ENCODE data around the gene MBD3L3.
"Not testable (repeated sequence)": the region's sequence is repeated elsewhere in the genome, so short reads cannot be mapped to it uniquely, and the experiment has no call there.

The MBD3L3 gene

DNA sequence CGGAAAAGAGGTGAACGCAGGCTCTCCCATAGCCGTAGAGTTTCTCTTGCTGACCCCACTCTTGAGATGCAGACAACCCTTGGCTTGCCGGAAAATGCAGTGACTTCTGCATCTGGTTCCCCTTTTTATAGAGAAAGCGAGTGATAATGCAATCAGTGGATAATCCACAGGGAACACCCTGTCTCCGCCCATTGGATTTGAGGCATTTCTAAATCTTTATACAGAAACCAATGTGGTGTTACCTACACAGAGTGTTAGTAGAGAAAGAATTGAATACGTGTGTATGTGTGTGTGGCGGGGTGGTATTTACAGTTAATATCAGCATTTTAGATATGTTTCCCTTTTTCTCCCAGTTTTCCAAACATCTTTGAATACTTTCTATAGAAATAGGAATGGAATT is at the start of gene MBD3L3:
TSS of gene MBD3L3 (minus strand) at position 101 of the 400 bp plus-strand sequence. CDS start at position 30, 71 bp downstream.
- not testable (repeated sequence) for DNase-seq (ENCODE audit: low read depth)

DNA sequence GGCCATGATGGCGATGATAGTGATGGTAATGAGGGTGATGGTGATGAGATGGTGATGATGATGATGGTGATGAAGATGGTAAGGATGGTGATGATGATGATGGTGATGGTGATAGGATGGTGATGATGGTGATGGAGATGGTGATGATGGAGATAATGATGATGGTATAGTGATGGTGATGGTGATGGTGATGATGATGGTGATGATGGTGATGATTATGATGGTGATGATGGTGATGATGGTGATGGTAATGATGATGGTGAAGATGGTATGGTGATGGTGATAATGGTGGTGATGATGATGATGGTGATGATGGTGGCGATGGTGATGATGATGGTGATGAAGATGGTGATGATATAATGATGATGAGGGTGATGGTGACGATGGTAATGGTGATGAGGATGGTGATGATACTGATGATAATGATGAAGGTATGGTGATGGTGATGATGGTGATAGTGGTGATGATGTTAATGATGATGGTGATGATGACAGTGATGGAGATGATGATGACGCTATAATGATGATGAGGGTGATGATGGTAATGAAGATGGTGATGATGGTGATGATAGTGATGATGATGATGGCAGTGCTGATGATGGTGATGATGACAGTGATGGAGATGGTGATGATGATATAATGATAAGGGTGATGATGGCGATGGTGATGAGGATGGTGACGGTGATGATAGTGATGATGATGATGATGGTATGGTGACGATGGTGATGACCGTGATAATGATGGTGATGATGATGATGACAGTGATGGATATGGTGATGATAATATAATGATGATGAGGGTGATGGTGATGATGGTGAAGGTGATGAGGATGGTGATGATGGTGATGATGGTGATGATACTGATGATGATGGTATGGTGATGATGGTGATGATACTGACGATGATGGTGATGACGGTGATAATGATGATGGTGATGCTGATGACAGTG is 48.5 kb upstream of the MBD3L3 start:
- DNase-seq (ENCODE audit: low read depth), result no peak

DNA sequence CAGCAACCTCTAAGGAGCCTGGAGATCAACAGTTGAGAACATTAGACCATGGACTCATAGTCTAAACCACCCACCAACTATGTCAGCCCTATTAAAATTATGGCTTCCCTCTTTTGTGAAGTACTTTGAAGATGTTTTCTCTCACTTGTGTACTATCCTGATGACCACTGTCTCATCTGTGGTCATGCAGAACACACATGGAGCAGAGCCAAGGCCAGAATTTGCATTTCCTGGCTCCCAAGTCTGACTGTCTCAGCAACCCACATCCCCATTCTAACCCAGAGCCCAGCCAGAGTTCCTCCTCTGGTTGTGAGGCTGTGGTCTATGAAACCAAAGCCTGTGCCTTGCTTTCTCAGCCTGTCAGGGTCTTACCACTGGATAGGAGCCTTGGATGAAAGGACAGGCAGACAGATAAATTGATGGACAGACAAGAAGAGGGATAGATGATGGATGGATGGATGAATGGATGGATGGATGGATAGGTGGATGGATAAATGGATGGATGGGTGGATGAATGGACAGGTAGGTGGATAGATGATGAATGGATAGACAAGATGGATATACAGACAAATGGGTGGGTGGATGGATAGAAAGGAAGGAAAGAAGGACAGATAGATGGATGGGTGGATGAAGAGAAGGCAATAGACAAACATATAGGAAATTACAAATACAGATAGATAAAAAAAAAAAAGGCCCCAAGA is 46.4 kb upstream of the MBD3L3 start:
- DNase-seq (ENCODE audit: low read depth), result no peak

DNA sequence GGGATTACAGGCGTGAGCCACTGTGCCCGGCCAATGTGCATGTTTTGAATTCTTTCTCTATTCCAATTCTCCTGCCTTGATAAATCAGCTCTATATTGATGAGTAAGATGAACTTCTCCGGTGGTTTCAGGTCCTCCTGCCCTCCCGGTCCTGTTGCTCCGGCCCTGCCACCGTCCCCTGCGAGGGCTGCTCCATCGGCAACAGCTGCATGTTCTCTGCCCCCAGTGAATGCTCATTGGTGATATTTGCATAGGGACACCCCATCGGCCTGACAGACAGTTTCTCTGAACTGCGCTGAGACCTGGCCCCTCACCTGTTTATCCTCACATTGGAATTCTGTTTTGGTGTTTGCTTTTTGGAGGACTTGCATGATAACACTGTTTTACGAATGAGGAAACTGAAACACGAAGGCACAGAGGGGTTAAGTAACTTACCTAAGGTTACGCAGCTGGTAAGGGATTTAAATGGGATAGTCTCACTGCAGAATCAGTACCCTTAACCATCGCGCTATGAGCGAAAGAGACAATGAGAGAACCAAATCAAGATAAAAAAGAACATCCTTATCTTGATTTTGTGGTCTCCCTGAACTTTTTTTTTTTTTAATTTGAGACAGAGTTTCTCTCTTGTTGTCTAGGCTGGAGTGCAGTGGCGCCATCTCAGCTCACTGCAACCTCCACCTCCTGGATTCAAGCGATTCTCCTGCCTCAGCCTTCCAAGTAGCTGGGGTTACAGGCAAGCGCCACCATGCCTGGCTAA is 43.2 kb upstream of the MBD3L3 start:
- DNase-seq (ENCODE audit: low read depth), result no peak

DNA sequence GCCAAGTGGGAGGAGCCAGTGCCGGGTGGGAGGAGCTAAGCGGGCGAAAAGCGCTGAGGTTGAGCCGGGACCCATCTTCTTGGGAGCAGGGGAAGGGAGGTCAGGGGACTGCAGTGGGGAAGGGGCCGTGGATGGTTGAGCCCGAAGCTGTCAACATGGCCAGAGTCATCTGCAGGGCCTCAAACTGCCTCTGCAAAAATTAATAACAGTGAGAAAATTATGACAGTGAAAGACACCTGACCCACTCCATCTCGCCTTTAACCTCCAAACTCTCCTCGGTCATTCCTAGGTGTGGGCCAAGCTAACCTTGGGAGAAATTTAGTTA is 41.1 kb upstream of the MBD3L3 start:
- DNase-seq (ENCODE audit: low read depth), result no peak

DNA sequence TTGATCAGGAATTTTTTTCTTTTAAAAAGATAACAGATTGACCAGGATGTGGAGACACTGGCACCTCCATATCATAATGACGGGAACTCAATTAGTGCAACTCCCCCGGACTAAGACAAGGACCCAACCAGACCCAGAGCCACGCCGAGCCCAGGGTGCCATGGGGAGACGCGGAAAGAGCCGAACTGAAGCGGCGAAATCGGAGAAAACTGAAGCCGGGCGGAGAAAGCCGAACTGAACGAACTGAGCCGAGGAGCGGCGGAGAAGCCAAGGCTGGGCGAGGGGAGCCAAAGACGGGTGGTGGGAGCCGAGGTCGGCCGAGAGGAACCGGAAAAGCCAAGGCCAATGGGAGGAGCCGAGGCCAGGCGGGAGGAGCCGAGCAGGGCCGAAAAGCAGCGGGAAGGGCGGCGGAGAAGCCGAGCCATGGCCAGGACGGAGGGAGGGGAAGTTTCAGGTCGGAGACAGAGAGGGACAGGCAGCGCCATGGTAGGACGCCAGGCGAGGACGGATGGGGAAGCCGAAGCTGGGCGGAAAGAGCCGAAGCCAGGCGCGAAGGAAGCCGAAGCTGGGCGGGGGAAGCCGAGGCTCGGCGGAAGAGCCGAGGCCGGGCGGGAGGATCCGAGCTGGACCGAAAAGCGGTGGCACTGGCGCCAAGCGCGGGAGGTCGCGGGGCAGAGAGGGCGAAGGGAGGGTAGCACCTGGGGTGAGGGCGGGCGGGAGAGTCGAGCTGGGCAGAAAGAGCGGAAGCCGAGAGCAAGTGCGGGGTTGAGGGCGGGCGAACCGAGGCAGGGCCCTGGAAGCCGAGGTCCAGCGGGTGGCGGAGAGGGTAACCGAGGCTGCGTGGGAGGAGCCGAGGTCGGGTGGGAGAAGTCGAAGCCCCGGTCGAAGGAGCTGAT is 40.5 kb upstream of the MBD3L3 start:
- peak; percentile 83 for DNase-seq (ENCODE audit: low read depth)

- no peak for DNase-seq (ENCODE audit: low read depth)
Measured at GRCh38 chr19:7098096-7098495, 39.6 kb upstream of the MBD3L3 start.

GRCh38 chr19:7088999-7089398 is 30.5 kb upstream of the MBD3L3 start:
- no peak for DNase-seq (ENCODE audit: low read depth)

GRCh38 chr19:7083076-7083956 is 24.8 kb upstream of the MBD3L3 start:
- no peak for DNase-seq (ENCODE audit: low read depth)

DNA sequence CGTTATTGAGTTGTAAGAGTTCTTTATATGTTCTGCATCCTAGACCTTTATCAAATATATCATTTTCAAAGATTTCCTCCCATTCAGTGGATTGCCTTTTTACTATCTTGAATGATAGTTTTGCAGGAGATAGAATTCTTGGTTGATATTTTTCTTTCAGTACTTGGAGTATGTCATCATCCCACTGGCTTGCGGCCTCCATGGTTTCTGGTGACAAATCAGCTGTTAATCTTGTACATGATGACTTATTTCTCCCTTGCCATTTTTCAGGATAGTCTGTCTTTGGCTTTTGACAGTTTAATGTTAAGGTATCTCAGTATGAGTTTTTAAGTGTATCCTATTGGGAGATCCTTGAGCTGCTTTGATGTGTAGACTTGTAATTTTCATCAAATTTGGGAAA is 19.5 kb upstream of the MBD3L3 start:
- no peak for DNase-seq (ENCODE audit: low read depth)

- no peak for DNase-seq (ENCODE audit: low read depth)
Measured at GRCh38 chr19:7076151-7076550, 17.7 kb upstream of the MBD3L3 start.

DNA sequence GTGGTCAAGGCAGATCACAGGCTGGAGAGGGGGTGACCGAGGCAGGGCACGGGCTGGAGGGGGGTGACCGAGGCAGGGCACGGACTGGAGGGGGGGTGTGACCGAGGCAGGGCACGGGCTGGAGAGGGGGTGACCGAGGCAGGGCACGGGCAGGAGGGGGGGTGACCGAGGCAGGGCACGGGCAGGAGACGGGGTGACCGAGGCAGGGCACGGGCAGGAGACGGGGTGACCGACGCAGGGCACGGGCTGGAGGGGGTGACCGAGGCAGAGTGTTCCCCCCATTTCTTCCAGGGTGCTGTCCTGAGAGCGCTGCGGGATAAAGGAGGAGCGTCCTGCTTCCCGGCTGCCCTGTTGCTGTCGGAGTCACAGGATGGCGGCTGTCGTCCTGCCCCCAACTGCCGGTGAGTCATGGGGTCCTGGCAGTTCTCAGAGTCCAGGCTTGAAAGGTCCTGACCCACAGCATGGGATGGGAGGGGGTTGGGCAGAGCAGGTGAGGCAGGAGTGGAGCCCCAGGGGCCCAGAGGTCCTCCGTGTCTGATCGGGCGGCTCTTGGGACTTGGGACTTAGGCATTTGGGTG is 16.3 kb upstream of the MBD3L3 start:
- no peak for DNase-seq (ENCODE audit: low read depth)

- DNase-seq (ENCODE audit: low read depth), result no peak
Measured at GRCh38 chr19:7072541-7072940, 14.1 kb upstream of the MBD3L3 start.

DNA sequence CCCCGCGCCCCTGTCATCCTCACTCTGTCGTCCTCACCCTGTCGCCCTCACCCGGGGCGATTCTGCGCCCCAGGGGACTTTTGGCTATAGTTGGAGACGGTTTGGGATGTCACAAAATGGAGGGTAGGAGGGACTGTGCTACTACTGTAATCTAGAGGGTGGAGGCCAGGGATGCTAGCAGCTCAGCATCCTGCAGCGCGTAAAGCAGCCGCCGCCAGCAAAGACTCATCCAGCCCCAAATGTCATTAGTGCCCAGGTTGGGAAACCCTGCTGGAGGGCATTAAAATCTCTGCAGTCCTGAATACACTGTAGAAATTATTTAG is 11.4 kb upstream of the MBD3L3 start:
- DNase-seq (ENCODE audit: low read depth), result no peak

DNA sequence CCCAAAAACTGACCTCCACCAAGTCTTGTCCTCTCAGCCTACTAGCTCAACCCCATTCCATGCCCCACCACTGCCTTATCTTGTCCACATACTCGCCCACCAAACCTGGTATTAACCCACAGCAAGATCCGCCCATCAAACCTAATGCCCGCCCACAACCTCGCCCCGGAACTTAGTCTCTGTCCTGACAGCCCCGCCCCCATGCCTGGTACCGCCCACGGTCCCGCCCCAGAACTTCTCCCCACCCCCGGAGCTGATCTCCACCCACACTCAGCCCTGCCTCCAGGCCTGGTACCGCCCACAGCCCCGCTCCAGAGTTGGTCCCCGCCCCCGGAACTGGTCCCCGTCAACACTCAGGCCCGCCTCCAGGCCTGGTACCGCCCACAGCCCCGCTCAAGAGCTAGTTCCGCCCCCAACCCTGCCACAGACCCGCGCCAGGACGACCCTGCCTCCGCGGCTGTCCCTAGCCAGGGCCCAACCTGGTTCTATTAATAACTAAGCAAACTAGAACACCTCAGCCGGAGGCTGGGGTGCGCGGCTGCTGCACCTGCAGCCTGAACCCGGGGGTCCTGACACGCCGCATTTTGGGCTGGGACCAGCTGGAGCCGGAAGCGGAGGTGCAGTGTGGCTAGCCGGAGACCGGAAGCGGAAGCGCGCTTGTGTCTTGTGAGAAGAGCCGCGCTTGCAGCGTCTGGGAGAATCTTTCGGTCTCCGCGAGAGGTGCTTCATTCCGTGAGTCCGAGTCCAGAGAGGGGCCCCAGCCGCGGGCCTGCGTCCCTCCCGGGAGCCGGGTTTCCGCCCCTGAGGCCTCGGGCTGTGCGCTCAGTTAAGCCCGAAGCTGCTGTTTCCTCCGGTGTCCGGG is 10.8 kb upstream of the MBD3L3 start, which contains the start of gene ZNF557:
TSS of gene ZNF557 (plus strand) at position 662 of the 862 bp plus-strand sequence. CDS start 5,372 bp downstream, outside the sequence.
- DNase-seq (ENCODE audit: low read depth), result peak; percentile 98

DNA sequence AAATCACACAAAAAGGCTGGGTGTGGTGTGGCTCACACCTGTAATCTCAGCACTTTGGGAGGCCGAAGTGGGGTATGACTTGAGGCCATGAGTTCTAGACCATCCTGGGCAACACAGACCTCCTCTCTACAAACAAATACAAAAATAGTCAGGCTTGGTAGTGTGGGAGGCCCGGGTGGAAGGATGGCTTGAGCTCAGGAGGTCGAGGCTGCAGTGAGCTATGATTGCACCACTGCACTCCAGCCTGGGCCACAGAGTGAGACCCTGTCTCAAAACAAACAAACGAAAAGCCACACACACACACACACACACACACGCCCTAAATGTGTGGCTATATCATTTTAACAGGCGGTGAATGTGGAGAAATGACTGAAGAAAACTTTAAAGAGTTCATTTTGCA is 10.1 kb upstream of the MBD3L3 start:
- DNase-seq (ENCODE audit: low read depth), result no peak

DNA sequence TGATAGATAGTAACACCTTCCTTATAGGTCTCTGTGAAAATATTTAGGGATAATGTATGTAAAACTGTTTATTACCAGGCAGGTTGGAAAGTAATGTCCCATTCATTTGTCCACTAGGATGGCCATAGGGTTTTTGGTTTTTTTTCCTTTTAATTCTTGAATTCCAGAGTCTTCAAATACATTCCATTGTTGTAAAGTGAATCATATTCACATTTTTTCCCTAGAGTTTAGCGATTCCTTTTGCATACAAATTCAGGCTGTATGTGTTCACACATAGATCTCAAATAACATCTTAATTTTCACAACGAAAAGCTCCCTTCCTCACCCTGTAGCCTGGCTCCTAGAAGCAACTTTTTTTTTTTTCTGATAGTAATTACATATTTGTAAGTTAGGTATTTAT is 9.2 kb upstream of the MBD3L3 start:
- no peak for DNase-seq (ENCODE audit: low read depth)

DNA sequence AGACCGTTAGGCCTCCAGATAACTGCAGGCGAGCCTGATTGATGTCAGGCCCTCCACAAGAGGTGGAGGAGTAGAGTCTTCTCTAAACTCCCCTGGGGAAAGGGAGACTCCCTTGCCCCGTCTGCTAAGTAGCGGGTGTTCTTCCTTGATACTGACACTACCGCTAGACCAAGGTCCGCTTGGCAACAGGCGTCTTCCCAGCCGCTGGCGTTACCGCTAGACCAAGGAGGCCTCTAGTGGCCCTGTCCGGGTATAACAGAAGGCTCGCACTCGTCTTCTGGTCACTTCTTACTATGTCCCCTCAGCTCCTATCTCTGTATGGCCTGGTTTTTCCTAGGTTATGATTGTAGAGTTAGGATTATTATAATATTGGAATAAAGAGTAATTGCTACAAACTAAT is 8.6 kb upstream of the MBD3L3 start:
- DNase-seq (ENCODE audit: low read depth), result not testable (repeated sequence)

GRCh38 chr19:7063764-7064418 is 5.4 kb upstream of the MBD3L3 start:
- DNase-seq (ENCODE audit: low read depth), result no peak

Measured in stimulated activated CD8-positive, alpha-beta memory T cell treated with anti-CD3 and anti-CD28 coated beads, Interleukin-4, amount 100 ng/mL, for 24 hours (primary cell).